PC-3 (cell line): Measurements from ENCODE around the gene MRPL9.
A peak's percentile ranks its signal among the peaks of the same experiment; 100 is the strongest.

ENCODE experiments used
- EZH2 ChIP-seq: fragments of 300-600 bp; sonication (generic); IDR thresholded peaks from one replicate; pipeline ENCODE4 v1.6.1; 2017; ENCODE audit warnings: antibody characterized with exemption, mild to moderate bottlenecking, low read length; ENCODE audit not compliant: unreplicated experiment
- TF ChIP-seq, protein P1 (sequence below): fragments of 300-600 bp; sonication (generic); conservative IDR thresholded peaks from 2 replicates; pipeline ENCODE4 v1.5.1; 2017; ENCODE audit warnings: antibody characterized with exemption, low read depth, mild to moderate bottlenecking, low read length

DNA sequence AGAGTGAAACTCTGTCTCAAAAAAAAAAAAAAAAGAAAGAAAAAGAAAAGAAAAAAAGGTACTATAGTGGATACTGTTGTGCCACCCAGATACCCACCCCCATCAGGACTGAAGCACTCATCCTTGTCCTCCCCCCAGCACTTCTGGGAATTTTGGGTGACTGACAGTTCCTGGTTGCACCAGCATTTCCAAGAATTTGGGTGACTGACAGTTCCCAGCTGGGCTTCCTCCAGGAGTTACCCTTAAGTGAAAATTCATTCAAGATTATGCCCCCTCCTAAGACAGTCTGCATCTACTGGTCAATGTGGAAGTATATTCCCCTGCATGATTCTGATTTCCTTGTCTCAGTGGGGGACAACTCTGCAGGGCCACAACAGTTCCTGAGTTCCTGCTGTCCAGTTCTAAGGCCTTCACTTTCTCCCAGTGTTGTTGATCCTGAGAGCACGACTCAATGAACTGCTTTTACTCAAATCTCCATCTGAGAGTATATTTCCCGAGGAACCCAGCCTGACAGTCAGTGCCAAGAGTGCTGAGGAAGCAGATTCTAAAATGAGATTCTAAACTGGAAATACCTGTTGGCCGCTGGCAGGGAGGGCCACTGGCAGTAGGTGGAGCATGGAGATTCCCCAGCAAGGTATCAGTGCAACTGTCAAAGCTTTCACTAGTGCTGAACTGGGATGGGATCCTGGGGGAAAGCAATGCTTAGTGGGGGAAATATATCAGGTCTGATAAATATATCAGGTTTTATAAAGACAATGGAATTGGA lies 23.5 kb downstream of the MRPL9 start:
- TF ChIP-seq, protein P1, sequence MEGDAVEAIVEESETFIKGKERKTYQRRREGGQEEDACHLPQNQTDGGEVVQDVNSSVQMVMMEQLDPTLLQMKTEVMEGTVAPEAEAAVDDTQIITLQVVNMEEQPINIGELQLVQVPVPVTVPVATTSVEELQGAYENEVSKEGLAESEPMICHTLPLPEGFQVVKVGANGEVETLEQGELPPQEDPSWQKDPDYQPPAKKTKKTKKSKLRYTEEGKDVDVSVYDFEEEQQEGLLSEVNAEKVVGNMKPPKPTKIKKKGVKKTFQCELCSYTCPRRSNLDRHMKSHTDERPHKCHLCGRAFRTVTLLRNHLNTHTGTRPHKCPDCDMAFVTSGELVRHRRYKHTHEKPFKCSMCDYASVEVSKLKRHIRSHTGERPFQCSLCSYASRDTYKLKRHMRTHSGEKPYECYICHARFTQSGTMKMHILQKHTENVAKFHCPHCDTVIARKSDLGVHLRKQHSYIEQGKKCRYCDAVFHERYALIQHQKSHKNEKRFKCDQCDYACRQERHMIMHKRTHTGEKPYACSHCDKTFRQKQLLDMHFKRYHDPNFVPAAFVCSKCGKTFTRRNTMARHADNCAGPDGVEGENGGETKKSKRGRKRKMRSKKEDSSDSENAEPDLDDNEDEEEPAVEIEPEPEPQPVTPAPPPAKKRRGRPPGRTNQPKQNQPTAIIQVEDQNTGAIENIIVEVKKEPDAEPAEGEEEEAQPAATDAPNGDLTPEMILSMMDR: peak; percentile 43
- TF ChIP-seq EZH2: no peak
